MCF 10A (cell line): ENCODE measurements around the gene REPS2. TPM values are rescaled to one million over a fixed set of nuclear protein-coding genes. Genes with fewer than 3 reads are reported as not detected.

Source experiments
- BruUV-seq: library from RNA; stranded (reverse); fragments of 400-500 nt; replicated peaks from 2 replicates; lab custom pipeline; 2021; lab: Mats Ljungman, UMichigan
- CTCF ChIA-PET: fragments of 300-600 bp; sonication (Branson Sonifier 250); formaldehyde crosslinking; extraction: SDS; loops from one replicate; lab custom pipeline; 2021; ENCODE audit warnings: antibody characterized with exemption, inconsistent platforms; lab: Yijun Ruan, JAX
- POLR2A ChIA-PET: fragments of 300-600, 350-650 bp; sonication (Branson Sonifier 250); formaldehyde crosslinking; extraction: SDS; loops from one replicate; lab custom pipeline; 2020; ENCODE audit warnings: antibody characterized with exemption, inconsistent platforms; lab: Yijun Ruan, JAX
- DNase-seq: peaks from one replicate; pipeline ENCODE4 v3.0.0-alpha.2; 2018; ENCODE audit not compliant: unreplicated experiment
- H3K27ac Mint-ChIP-seq: one replicate; pipeline ENCODE4 v1.8.0; 2022; ENCODE audit warnings: mild to moderate bottlenecking, low read depth, mixed read lengths; ENCODE audit not compliant: unreplicated experiment
- H3K27me3 Mint-ChIP-seq: one replicate; pipeline ENCODE4 v1.8.0; 2022; ENCODE audit warnings: mixed read lengths; ENCODE audit not compliant: insufficient read depth, unreplicated experiment
- H3K36me3 Mint-ChIP-seq: one replicate; pipeline ENCODE4 v1.8.0; 2022; ENCODE audit warnings: mild to moderate bottlenecking, moderate library complexity, mixed read lengths; ENCODE audit not compliant: insufficient read depth, unreplicated experiment
- H3K4me1 Mint-ChIP-seq: one replicate; pipeline ENCODE4 v1.8.0; 2022; ENCODE audit warnings: mixed read lengths; ENCODE audit not compliant: insufficient read depth, unreplicated experiment
- H3K4me3 Mint-ChIP-seq: one replicate; pipeline ENCODE4 v1.8.0; 2022; ENCODE audit warnings: mild to moderate bottlenecking, moderate library complexity, mixed read lengths; ENCODE audit not compliant: unreplicated experiment
- H3K9me3 Mint-ChIP-seq: one replicate; pipeline ENCODE4 v1.8.0; 2022; ENCODE audit warnings: mixed read lengths; ENCODE audit not compliant: unreplicated experiment
- CTCF ChIP-seq: fragments of 200-600 bp; IDR thresholded peaks from one replicate; pipeline ENCODE4 v1.8.0; 2022; ENCODE audit warnings: antibody characterized with exemption, mild to moderate bottlenecking; ENCODE audit not compliant: unreplicated experiment
- intact Hi-C: fragments of 100-400 bp; cut with micrococcal nuclease; formaldehyde crosslinking; loops from 2 replicates; pipeline ENCODE4 v1.14.1; 2022
- total RNA-seq: library from RNA; stranded (reverse); gene quantifications from 2 replicates; pipeline ENCODE4 v1.2.3, GENCODE V29; 2022

Gene REPS2
- total RNA-seq, 1 experiment from 2014 or later, result 8.1 TPM

- intact Hi-C loops, result loop anchor here (1.0 kb wide), 1 partner anchor 40 kb away; no protein-coding TSS in a partner anchor
- no peaks in the 10 kb centered on the region for H3K9me3 Mint-ChIP-seq
- peaks cover 89% of the 10 kb centered on the region for H3K27me3 Mint-ChIP-seq
- BruUV-seq, result no TSS peak
- no peak for TF ChIP-seq CTCF
- peak overlapping the region; percentile 71 for H3K4me3 Mint-ChIP-seq
- no peaks in the 10 kb centered on the region for H3K36me3 Mint-ChIP-seq
- CTCF ChIA-PET, result interaction anchor here (0.6 to 0.9 kb wide), 3 partner anchors 41 to 562 kb away, joined by 3 read pairs; no protein-coding TSS in a partner anchor
- DNase-seq, result peak; percentile 69
- POLR2A ChIA-PET, result interaction anchor here (0.7 kb wide), 1 partner anchor 33 kb away, joined by 3 read pairs; no protein-coding TSS in a partner anchor
- peaks cover 13% of the 10 kb centered on the region for H3K4me1 Mint-ChIP-seq
- H3K27ac Mint-ChIP-seq, result peak overlapping the region; percentile 85
These were observed 59.4 kb downstream of the REPS2 start for GRCh38 chrX:17005712-17006368.

- Mint-ChIP-seq H3K27me3 (peaks cover 86% of the 10 kb centered on the region), H3K9me3 (no peaks in the 10 kb centered on the region), H3K27ac (peak overlapping the region; percentile 85), H3K4me3 (peak overlapping the region; percentile 71), H3K36me3 (no peaks in the 10 kb centered on the region), H3K4me1 (peaks cover 13% of the 10 kb centered on the region)
- intact Hi-C loops, result no loop called here
- no TSS peak for BruUV-seq
- ChIA-PET POLR2A (no interaction called here), CTCF (interaction anchor here (1.4 kb wide), 1 partner anchor 8 kb away, joined by 4 read pairs; no protein-coding TSS in a partner anchor)
- DNase-seq, result peak; percentile 51
- TF ChIP-seq CTCF, result no peak
These were observed 60.8 kb downstream of the REPS2 start for GRCh38 chrX:17007134-17007768.

GRCh38 chrX:17009856-17010625 lies 63.6 kb downstream of the REPS2 start:
- peak overlapping the region; percentile 80 for H3K27ac Mint-ChIP-seq
- H3K4me1 Mint-ChIP-seq, result peaks cover 12% of the 10 kb centered on the region
- no peak for TF ChIP-seq CTCF
- no peaks in the 10 kb centered on the region for H3K36me3 Mint-ChIP-seq
- BruUV-seq, result no TSS peak
- H3K4me3 Mint-ChIP-seq, result peak overlapping the region; percentile 33
- ChIA-PET CTCF (no interaction called here), POLR2A (no interaction called here)
- no peaks in the 10 kb centered on the region for H3K9me3 Mint-ChIP-seq
- intact Hi-C loops, result no loop called here
- no peak for DNase-seq
- H3K27me3 Mint-ChIP-seq, result peaks cover 85% of the 10 kb centered on the region

DNA sequence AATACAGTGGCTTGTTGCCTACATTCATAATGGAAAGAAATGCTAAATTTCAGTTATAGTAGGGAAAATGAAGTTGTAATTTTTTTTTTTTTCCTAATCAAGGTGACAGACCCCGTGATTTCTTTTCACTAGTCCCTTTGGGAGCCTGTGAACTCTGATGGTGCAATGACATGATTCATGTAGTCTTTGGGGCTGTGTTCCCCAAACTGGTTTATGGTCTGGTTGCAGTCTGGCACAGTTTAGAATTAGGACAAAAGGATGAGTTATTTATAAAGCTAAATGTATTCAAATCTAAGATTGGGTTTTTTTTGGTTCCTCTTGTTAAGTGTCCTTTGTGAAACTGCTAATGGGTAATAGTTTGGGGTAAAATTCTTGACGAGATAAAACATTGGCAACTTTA lies 66.0 kb downstream of the REPS2 start:
- Mint-ChIP-seq H3K27ac (no peak overlapping the region), H3K4me1 (no peaks in the 10 kb centered on the region), H3K27me3 (peaks cover 64% of the 10 kb centered on the region), H3K4me3 (no peak overlapping the region), H3K36me3 (peaks cover 5% of the 10 kb centered on the region), H3K9me3 (no peaks in the 10 kb centered on the region)
- BruUV-seq, result no TSS peak
- CTCF ChIA-PET, result no interaction called here
- POLR2A ChIA-PET, result no interaction called here
- no peak for DNase-seq
- TF ChIP-seq CTCF, result no peak
- intact Hi-C loops, result no loop called here
